ENCODE measurements around the gene SPAG16.

Gene SPAG16

GRCh38 chr2:214410128-214410775 is 1126.0 kb downstream of the SPAG16 start:
- TF ChIP-seq CTCF (IDR thresholded peaks at IDR 0.05), result no peak
- H3K36me3 ChIP-seq, result no peaks in the 10 kb centered on the region
- H3K4me1 ChIP-seq, result no peaks in the 10 kb centered on the region
- H3K27ac ChIP-seq, result no peak overlapping the region
- no peaks in the 10 kb centered on the region for H3K9me3 ChIP-seq
- intact Hi-C loops (cut with DNase I; ENCODE audit: low total_unique reads), result no loop called here
- no peak overlapping the region for H3K4me3 ChIP-seq
- H3K27me3 ChIP-seq, result no peaks in the 10 kb centered on the region
- DNase-seq, result no peak

- Histone ChIP-seq H3K27ac (no peak within 1 kb of the TSS), H3K4me1 (no peaks in the 10 kb centered on the region), H3K36me3 (no peaks in the 10 kb centered on the region), H3K27me3 (no peaks in the 10 kb centered on the region), H3K4me3 (no peak within 1 kb of the TSS), H3K9me3 (no peaks in the 10 kb centered on the region)
- TF ChIP-seq CTCF (IDR thresholded peaks at IDR 0.05), result no peak
- DNase-seq, result peak; percentile 28 to 77
- intact Hi-C loops (cut with DNase I; ENCODE audit: low total_unique reads), result no loop called here
Observed at GRCh38 chr2:214410918-214411554, 1126.8 kb downstream of the SPAG16 start, which contains the start of gene VWC2L. Gene VWC2L, plus strand, starts transcription at chr2:214411054. Its CDS starts 3,140 bp downstream, at chr2:214414194.

- H3K27ac ChIP-seq, result no peak overlapping the region
- intact Hi-C loops (cut with DNase I; ENCODE audit: low total_unique reads), result no loop called here
- TF ChIP-seq CTCF (IDR thresholded peaks at IDR 0.05), result no peak
- no peaks in the 10 kb centered on the region for H3K4me1 ChIP-seq
- no peak overlapping the region for H3K4me3 ChIP-seq
- no peaks in the 10 kb centered on the region for H3K36me3 ChIP-seq
- H3K9me3 ChIP-seq, result no peaks in the 10 kb centered on the region
- no peaks in the 10 kb centered on the region for H3K27me3 ChIP-seq
- no peak for DNase-seq
Observed at GRCh38 chr2:214412679-214413078, 1128.4 kb downstream of the SPAG16 start.

GRCh38 chr2:214436470-214436869 is 1152.2 kb downstream of the SPAG16 start:
- H3K4me3 ChIP-seq, result no peak overlapping the region
- TF ChIP-seq CTCF (IDR thresholded peaks at IDR 0.05), result no peak
- DNase-seq, result no peak
- intact Hi-C loops (cut with DNase I; ENCODE audit: low total_unique reads), result no loop called here
- no peak overlapping the region for H3K27ac ChIP-seq
- no peaks in the 10 kb centered on the region for H3K36me3 ChIP-seq
- H3K9me3 ChIP-seq, result no peaks in the 10 kb centered on the region
- no peaks in the 10 kb centered on the region for H3K27me3 ChIP-seq
- peaks cover 0 to 4% (median 0%) of the 10 kb centered on the region in 4 donors for H3K4me1 ChIP-seq

GRCh38 chr2:214450118-214450894 is 1166.0 kb downstream of the SPAG16 start:
- no peaks in the 10 kb centered on the region for H3K9me3 ChIP-seq
- DNase-seq, result no peak
- intact Hi-C loops (cut with DNase I; ENCODE audit: low total_unique reads), result no loop called here

More at GRCh38 chr2:214450118-214450894, 1166.0 kb downstream of the SPAG16 start:
- Histone ChIP-seq H3K36me3 (no peaks in the 10 kb centered on the region), H3K4me1 (no peaks in the 10 kb centered on the region), H3K27ac (no peak overlapping the region), H3K27me3 (no peaks in the 10 kb centered on the region), H3K4me3 (no peak overlapping the region)
- TF ChIP-seq CTCF (IDR thresholded peaks at IDR 0.05), result no peak

Data from tibial artery (tissue), 4 donors.